GM21390 (cell line): Measurements from ENCODE around the gene SLC46A3.
"Not testable (repeated sequence)": the region's sequence is repeated elsewhere in the genome, so short reads cannot be mapped to it uniquely, and the experiment has no call there.

Experiments used
- ATAC-seq: cut with Tn5 transposase; IDR thresholded peaks from one replicate; pipeline ENCODE4 v1.9.1; 2021; ENCODE audit not compliant: unreplicated experiment

Gene SLC46A3

DNA sequence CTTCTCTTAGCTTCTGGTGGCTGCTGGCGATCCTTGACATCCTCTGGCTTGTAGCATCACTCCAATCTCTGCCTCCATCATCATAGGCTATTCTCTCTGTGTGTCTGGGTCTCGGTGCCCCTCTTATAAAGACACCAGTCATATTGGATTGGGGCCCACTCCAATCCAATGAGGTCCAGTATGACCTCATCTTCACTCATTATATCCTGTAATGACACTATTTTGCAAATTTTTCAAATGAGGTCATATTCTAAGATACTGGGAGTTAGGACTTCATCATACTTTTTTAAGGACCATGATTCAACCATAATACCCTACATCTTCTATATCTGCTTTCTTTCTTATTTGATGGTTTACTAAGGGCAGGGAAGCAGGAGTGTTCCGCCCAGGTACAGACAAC lies 12.0 kb upstream of the SLC46A3 start:
- no peak for ATAC-seq

DNA sequence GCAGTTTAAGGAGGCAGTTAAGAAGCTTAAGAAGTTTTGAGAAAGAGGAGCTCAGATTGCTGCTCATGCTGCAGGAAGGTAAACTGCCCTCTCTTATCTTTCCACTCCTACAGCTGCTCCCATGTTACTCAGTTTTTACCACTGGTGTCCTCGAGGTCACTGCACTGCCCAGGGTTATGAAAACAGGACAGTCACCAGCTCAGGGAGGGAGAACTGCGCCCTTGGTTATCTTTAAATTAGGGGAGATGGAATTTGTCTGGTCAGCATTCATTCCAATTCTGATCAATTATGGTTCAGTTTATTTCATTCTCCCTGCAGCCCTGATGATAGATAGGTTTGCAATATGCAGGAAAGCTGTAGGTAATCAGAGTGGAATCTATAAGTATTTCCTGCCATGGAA lies 10.8 kb upstream of the SLC46A3 start:
- no peak for ATAC-seq

DNA sequence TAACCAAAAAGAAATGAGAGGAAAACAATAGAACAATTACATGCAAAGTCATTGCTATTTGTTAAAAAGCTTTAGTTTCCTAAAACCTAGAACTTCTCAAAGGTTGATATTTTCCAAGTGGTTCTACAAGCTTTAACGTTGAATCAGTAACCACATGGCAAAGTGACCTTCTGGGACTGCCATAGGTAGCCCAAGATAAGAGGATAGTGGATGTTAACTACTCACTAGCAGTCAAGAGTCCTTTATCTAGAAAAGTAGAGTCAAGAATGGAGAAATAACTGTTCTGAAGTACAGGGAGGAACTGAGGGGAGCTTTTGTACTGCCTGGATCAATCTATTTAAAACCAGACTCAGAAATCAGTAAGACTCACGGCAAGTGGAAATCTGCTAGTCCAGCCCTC lies 9.9 kb upstream of the SLC46A3 start:
- ATAC-seq = no peak

GRCh38 chr13:28725046-28725610 lies 6.4 kb upstream of the SLC46A3 start:
- ATAC-seq = no peak

DNA sequence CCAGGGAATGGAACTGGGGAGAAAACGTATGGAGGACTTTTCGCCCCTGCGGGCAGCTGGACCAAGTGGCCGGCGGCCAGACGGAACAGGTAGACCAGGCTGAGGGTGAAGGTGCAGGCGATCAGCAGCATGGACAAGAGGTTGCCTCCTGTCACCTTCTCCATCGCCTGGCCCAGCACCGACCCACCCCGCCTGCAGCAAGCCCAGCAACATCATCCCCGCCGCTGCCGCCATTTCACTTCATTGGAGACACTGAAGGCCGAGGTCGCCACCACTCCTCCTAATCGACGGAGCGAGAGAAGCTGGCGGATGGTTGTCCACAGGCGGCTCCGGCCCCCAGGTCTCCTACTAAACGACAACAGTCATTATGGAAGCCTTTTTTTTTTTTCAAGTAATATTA lies 5.0 kb upstream of the SLC46A3 start:
- no peak for ATAC-seq

DNA sequence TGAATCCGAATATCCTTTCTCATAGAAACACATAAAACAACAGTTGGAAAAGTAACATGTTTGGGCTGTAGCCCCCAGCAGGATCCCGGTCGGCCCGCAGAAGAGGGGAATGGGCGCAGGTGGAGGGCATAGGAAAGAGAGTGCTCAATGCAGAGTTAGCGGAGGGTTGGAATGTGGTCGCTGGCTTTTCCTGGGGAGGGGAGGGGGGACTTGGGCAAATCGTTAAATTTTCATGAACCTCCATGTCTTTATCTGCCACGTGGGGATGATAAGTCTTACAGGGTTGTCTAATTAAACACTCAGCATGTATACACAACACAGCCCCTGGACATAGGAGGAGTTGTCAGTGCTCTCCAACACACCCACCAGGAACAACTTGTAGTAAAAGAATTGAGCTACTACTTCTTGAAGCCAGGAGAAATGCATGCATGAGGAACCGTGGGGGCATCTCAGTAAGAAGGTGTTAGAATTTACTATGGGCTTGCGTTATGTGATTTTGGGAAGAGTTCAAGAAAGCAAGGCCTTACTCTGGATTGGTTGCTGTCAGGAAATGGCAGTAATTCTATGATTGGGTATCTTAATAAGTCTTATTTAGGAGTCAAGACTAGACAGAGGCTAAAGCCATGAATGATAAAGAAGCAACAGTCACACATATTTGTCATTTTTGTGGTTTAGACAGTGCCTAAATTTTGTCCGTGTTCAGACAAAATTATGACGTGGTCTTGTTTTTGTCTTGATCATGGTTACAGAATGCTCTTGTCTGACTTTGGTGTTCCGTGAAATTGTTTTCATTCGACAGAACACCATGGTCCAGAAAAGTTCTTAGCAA lies 671 bp upstream of the SLC46A3 start:
- peak; percentile 12 for ATAC-seq

DNA sequence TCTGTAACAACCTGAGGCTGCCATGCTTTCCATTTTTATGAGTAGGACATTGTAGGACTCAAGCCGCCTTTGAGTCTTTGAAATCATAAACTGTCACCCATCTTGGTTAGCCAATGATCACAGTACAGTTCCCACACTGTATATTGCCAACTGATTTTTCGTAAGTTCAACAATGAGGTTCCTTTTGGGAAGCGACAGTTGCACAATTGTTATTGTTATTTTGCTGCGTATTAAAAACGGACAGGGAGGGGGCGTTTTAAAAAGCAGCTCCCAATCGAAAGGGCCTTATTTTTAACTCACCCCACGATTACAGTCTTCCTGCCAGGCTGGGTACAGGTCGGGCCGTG lies 601 bp downstream of the SLC46A3 start:
- no peak for ATAC-seq

DNA sequence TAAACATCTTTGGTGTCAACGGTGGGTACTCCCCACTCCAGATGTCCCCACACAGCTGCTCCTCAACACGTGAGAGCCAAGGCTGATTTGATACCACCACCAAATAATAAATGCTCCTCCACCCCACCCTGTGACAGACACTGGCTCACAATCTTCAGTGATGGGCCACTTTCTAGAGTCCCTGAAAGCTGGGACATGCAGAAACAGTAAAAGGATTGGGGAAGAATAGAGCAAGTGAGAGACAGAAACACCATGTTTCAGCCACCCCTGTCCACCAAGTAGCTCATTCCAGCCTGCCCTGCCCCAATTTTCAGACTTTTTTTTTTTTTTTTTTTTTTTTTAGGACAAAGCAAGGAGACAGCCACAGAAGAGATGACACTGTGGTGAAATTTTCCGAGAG lies 1.6 kb downstream of the SLC46A3 start:
- ATAC-seq = no peak

DNA sequence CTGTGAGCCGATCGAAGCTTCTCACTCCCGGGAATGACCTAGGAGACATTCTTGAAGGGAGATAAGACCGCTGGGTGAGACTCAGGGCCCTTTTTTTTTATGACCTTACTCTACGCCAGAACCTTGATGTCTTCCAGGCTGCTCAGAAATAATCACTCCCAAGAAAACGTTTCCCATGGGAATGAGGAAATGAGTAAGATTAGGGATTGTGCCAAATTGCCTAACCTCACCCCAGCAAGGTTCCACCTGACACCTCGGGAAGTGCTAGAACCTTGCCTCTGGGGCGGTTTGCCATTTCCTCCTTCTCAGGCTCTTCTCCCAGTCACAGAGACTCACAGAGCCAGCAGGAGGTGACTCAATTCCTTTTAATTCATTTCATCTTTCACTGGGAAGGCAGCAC lies 2.3 kb downstream of the SLC46A3 start:
- no peak for ATAC-seq

GRCh38 chr13:28714651-28715050 lies 4.1 kb downstream of the SLC46A3 start:
- no peak for ATAC-seq

DNA sequence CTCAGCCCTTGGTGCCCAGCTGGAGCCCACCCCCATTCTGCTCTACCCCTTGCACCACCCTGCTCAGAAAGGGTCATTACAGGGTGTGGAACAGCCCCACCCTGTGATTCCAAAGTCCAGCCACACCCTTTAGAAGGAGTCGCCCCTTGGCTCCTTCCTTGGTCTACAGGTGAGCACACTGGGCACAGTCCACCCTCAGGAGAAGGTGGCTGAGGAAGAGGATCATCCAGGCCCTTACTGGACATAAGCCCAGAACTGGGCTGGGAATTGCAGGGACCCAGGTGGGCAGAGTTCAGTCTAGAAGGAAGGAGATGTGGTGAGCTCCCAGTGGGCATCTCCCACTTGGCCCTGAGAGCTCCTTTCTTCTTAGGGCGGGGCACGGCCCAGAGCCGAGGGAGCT lies 8.6 kb downstream of the SLC46A3 start:
- no peak for ATAC-seq

- peak; percentile 97 for ATAC-seq
These were observed 10.9 kb downstream of the SLC46A3 start for GRCh38 chr13:28707629-28708427.

GRCh38 chr13:28705461-28706083 lies 13.2 kb downstream of the SLC46A3 start:
- ATAC-seq = no peak

DNA sequence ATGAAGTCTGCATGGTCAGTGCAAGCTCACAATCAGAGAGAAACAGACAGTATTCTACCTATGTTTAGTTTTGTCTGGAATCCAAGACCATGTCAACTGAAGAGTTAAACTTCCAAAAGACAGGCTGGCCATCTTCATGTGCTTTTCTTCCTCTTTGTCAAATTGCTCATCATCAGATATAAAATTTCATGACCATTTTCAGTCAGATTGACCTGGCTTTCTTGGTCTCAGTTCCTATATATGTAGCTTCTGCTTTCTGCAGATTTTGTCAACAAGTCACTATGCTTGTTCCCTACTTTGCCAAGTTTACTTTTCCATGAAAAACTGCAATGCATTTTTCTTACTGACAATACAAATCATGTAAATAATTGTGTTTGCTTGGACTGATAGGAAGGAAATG lies 13.9 kb downstream of the SLC46A3 start:
- no peak for ATAC-seq

- ATAC-seq = no peak
These were observed 14.5 kb downstream of the SLC46A3 start for GRCh38 chr13:28704282-28704681.

GRCh38 chr13:28699246-28699645 lies 19.5 kb downstream of the SLC46A3 start:
- no peak for ATAC-seq

- ATAC-seq = no peak
These were observed 21.3 kb downstream of the SLC46A3 start for GRCh38 chr13:28697441-28697840.

DNA sequence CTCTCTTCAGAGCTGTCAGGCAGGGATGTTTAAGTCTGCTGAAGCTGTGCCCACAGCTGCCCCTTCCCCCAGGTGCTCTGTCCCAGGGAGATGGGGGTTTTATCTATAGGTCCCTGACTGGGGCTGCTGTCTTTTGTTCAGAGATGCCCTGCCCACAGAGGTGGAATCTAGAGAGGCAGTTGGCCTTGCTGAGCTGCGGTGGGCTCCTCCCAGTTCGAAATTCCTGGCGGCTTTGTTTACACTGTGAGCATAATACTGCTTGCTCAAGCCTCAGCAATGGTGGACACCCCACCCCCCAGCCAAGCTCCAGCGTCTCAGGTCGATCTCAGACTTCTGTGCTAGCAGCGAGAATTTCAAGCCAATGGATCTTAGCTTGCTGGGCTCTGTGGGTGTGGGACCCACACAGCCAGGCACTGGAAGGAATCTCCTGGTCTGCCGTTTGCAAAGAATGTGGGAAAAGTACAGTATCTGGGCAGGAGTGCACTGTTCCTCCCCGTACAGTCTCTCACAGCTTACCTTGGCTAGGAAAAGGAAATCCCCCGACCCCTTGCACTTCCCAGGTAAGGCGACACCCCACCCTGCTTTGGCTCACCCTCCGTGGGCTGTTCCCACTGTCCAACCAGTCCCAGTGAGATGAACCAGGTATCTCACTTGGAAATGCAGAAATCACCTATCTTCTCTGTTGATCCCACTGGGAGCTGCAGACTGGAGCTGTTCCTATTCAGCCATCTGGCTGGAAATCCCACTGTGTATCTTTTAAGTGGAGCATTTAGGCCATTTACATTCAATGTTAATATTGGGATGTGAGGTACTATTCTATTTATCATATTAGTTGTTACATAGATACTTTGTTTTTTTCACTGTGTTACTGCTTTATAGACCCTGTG lies 24.9 kb downstream of the SLC46A3 start:
- ATAC-seq = not testable (repeated sequence)

DNA sequence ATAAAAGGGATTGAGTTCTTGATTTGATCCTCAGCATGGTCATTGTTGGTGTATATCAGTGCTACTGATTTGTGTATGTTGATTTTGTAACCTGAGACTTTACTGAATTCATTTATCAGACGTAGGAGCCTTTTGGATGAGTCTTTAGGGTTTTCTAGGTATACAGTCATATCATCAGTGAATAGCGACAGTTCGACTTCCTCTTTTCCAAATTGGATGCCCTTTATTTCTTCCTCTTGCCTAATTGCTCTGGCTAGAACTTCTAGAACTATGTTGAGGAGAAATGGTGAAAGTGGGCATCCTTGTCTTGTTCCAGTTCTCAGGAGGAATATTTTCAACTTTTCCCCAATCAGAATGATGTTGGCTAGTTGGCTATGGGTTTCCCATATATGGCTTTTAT lies 32.9 kb downstream of the SLC46A3 start:
- no peak for ATAC-seq

GRCh38 chr13:28685114-28685513 lies 33.7 kb downstream of the SLC46A3 start:
- no peak for ATAC-seq

GRCh38 chr13:28684257-28684656 lies 34.5 kb downstream of the SLC46A3 start:
- ATAC-seq = no peak
